Endothelial cell of umbilical vein (primary cell): ENCODE data around the gene GTF3C5. TPM values are rescaled to one million over a fixed set of nuclear protein-coding genes. Genes with fewer than 3 reads are reported as not detected.

Experiments
- BruUV-seq: library from RNA; stranded (reverse); fragments of 400-500 nt; replicated peaks from 2 replicates; lab custom pipeline; 2021; lab: Mats Ljungman, UMichigan
- CTCF ChIA-PET: fragments of 300-600, 350-600 bp; sonication (Branson Sonifier 250); formaldehyde crosslinking; loops from one replicate; lab custom pipeline; 2021; ENCODE audit warnings: antibody characterized with exemption, inconsistent platforms; lab: Charles Lee
- POLR2A ChIA-PET: fragments of 300-600, 350-600 bp; sonication (Branson Sonifier 250); formaldehyde crosslinking; loops from one replicate; lab custom pipeline; 2021; ENCODE audit warnings: antibody characterized with exemption, inconsistent platforms; lab: Charles Lee
- DNase-seq: peaks from one replicate; pipeline ENCODE4 v3.0.0-alpha.2; 2011; ENCODE audit warnings: low read depth, low spot score
- FAIRE-seq: peaks from 2 replicates; lab custom pipeline; 2011; peaks lifted over from hg19 to GRCh38; lab: Jason Lieb, UNC
- H2AFZ ChIP-seq: 2 replicates; pipeline ENCODE4 v1.6.0; 2012; ENCODE audit warnings: low read depth, low read length, control low read depth, inconsistent platforms
- H3K27ac ChIP-seq: 2 replicates; pipeline ENCODE4 v1.5.1; 2011; ENCODE audit warnings: low read depth, mild to moderate bottlenecking, control low read depth, low read length, moderate library complexity; ENCODE audit not compliant: insufficient read depth
- H3K27me3 ChIP-seq, 2 experiments: 2 replicates each; pipeline versions ENCODE4 v1.6.0 to v1.6.1; 2011; ENCODE audit warnings: low read length in 2 of 2, mixed read lengths in 1 of 2; ENCODE audit not compliant: control insufficient read depth in 2 of 2, insufficient read depth in 2 of 2
- H3K36me3 ChIP-seq, 2 experiments: 2 replicates in 1 of 2; 3 replicates in 1 of 2; pipeline ENCODE4 v1.5.1; 2011; ENCODE audit warnings: low read length in 2 of 2, mild to moderate bottlenecking in 1 of 2, moderate library complexity in 1 of 2; ENCODE audit not compliant: control insufficient read depth in 2 of 2, insufficient read depth in 2 of 2; ENCODE audit errors: extremely low read depth in 1 of 2
- H3K4me1 ChIP-seq: 3 replicates; pipeline ENCODE4 v1.5.1; 2011; ENCODE audit warnings: mild to moderate bottlenecking, low read length; ENCODE audit not compliant: control insufficient read depth, insufficient read depth; ENCODE audit errors: extremely low read depth
- H3K4me2 ChIP-seq: 2 replicates; pipeline ENCODE4 v1.6.1; 2011; ENCODE audit warnings: low read length, control low read depth, mixed read lengths; ENCODE audit not compliant: insufficient read depth
- H3K4me3 ChIP-seq, 3 experiments: fragments of 200-600 bp in 1 of 3; sonication (generic), shearing (Covaris generic) in 1 of 3; replicated peaks in 1 of 3; 2 replicates each; pipeline ENCODE4 v1.5.1; 2011 to 2016; ENCODE audit warnings: control low read depth in 3 of 3, low read length in 3 of 3, mild to moderate bottlenecking in 2 of 3, inconsistent platforms in 1 of 3, low read depth in 1 of 3, moderate library complexity in 1 of 3; ENCODE audit not compliant: insufficient read depth in 1 of 3
- H3K79me2 ChIP-seq: 2 replicates; pipeline ENCODE4 v1.6.0; 2012; ENCODE audit warnings: low read length, inconsistent platforms; ENCODE audit not compliant: control insufficient read depth, insufficient read depth
- H3K9ac ChIP-seq: replicated peaks from 2 replicates; pipeline ENCODE3; 2011; ENCODE audit warnings: low read length, control low read depth; ENCODE audit not compliant: insufficient read depth; ENCODE audit errors: extremely low read depth
- H3K9me1 ChIP-seq: replicated peaks from 3 replicates; pipeline ENCODE4 v1.6.0; 2011; ENCODE audit warnings: mild to moderate bottlenecking, low read length; ENCODE audit not compliant: control insufficient read depth, insufficient read depth; ENCODE audit errors: extremely low read depth
- H3K9me3 ChIP-seq: replicated peaks from 2 replicates; pipeline ENCODE4 v1.5.1; 2012; ENCODE audit warnings: low read length, inconsistent platforms; ENCODE audit not compliant: control insufficient read depth, insufficient read depth
- H4K20me1 ChIP-seq: replicated peaks from 2 replicates; pipeline ENCODE3; 2011; ENCODE audit warnings: mild to moderate bottlenecking, low read length; ENCODE audit not compliant: control insufficient read depth, insufficient read depth; ENCODE audit errors: extremely low read depth
- EZH2 ChIP-seq: IDR thresholded peaks from 2 replicates; pipeline ENCODE4 v1.6.1; 2012; ENCODE audit warnings: borderline replicate concordance, low read depth, mild to moderate bottlenecking, moderate library complexity, low read length, inconsistent platforms; ENCODE audit not compliant: severe bottlenecking
- FOS ChIP-seq: IDR thresholded peaks from 2 replicates; pipeline ENCODE4 v1.6.1; 2011; ENCODE audit warnings: mild to moderate bottlenecking, low read length, moderate library complexity, borderline replicate concordance; ENCODE audit not compliant: insufficient read depth
- GATA2 ChIP-seq: IDR thresholded peaks from 2 replicates; pipeline ENCODE4 v1.7.0; 2011; ENCODE audit warnings: low read depth, mild to moderate bottlenecking, moderate library complexity, mixed read lengths, low read length; ENCODE audit not compliant: insufficient read length, insufficient read depth
- JUN ChIP-seq: IDR thresholded peaks from 2 replicates; pipeline ENCODE4 v1.6.1; 2011; ENCODE audit warnings: borderline replicate concordance, low read depth; ENCODE audit not compliant: insufficient read length, insufficient read depth
- MYC ChIP-seq: IDR thresholded peaks from one replicate; pipeline ENCODE4 v1.6.1; 2011; ENCODE audit warnings: mild to moderate bottlenecking, low read depth, low read length
- POLR2A ChIP-seq: IDR thresholded peaks from 2 replicates; pipeline ENCODE4 v1.6.1; 2012; ENCODE audit warnings: low read depth, mild to moderate bottlenecking, control low read depth, low read length
- POLR2AphosphoS5 ChIP-seq: IDR thresholded peaks from 2 replicates; pipeline ENCODE4 v1.6.1; 2012; ENCODE audit warnings: low read depth, mild to moderate bottlenecking, control low read depth, low read length, moderate library complexity; ENCODE audit not compliant: insufficient read depth
- dilution Hi-C: fragments of 300-500 bp; cut with MboI; formaldehyde crosslinking; loops from one replicate; pipeline ENCODE4 v1.15.0; 2019; ENCODE audit warnings: low sequenced_read_pairs; ENCODE audit not compliant: extremely low pct_ligation_motif_present
- intact Hi-C: fragments of 100-400 bp; cut with micrococcal nuclease; formaldehyde crosslinking; loops from one replicate; pipeline ENCODE4 v1.10.0; 2022
- polyA plus RNA-seq, 4 experiments: library from polyadenylated mRNA; depleted of rRNA in 3 of 4; stranded (reverse) in 3 of 4; unstranded in 1 of 4; fragments of >200 nt; gene quantifications; 2 replicates each; pipeline versions ENCODE4 v1.2.1 to v1.2.3, GENCODE V29; 2011 to 2012; ENCODE audit warnings: missing spikeins in 1 of 4
- total RNA-seq: library from RNA; stranded (reverse); gene quantifications from 2 replicates; pipeline ENCODE4 v1.2.3, GENCODE V29; 2021
- TF ChIP-seq, protein P1 (sequence below), 2 donors: IDR thresholded peaks; 1 replicate in 1 of 2; 2 replicates in 1 of 2; pipeline ENCODE4 v1.5.1; 2011; ENCODE audit warnings: low read length in 2 of 2, mild to moderate bottlenecking in 2 of 2, moderate library complexity in 2 of 2, control low read depth in 1 of 2, inconsistent platforms in 1 of 2, low read depth in 1 of 2; ENCODE audit not compliant: insufficient read depth in 1 of 2; ENCODE audit errors: extremely low read depth in 1 of 2
- TF ChIP-seq, protein P2 (sequence below): IDR thresholded peaks from 2 replicates; pipeline ENCODE4 v1.6.1; 2011; ENCODE audit not compliant: insufficient read depth, insufficient read length

The GTF3C5 gene
- total and polyA plus RNA-seq, 2 donors (not counting 3 experiments of a cell fraction or from before 2014, with no cell fraction given) = 65.6 to 73.8 TPM

- Histone ChIP-seq H3K9me3 (no peaks in the 10 kb centered on the region), H3K27me3 (no peaks in the 10 kb centered on the region), H3K4me2 (no peak overlapping the region), H4K20me1 (no peaks in the 10 kb centered on the region), H2AFZ (no peak overlapping the region), H3K9ac (no peak overlapping the region), H3K36me3 (peaks cover 7 to 51% of the 10 kb centered on the region in 2 experiments), H3K9me1 (no peaks in the 10 kb centered on the region), H3K79me2 (no peaks in the 10 kb centered on the region), H3K4me3 (no peak overlapping the region), H3K4me1 (no peaks in the 10 kb centered on the region), H3K27ac (no peak overlapping the region)
- intact Hi-C loops (no loop called here), dilution Hi-C loops (no loop called here)
- TF ChIP-seq, protein P1, sequence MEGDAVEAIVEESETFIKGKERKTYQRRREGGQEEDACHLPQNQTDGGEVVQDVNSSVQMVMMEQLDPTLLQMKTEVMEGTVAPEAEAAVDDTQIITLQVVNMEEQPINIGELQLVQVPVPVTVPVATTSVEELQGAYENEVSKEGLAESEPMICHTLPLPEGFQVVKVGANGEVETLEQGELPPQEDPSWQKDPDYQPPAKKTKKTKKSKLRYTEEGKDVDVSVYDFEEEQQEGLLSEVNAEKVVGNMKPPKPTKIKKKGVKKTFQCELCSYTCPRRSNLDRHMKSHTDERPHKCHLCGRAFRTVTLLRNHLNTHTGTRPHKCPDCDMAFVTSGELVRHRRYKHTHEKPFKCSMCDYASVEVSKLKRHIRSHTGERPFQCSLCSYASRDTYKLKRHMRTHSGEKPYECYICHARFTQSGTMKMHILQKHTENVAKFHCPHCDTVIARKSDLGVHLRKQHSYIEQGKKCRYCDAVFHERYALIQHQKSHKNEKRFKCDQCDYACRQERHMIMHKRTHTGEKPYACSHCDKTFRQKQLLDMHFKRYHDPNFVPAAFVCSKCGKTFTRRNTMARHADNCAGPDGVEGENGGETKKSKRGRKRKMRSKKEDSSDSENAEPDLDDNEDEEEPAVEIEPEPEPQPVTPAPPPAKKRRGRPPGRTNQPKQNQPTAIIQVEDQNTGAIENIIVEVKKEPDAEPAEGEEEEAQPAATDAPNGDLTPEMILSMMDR (IDR thresholded peaks at IDR 0.05; ENCODE audit: extremely low read depth in 1 of 2, insufficient read depth in 1 of 2, low read depth in 1 of 2, low read length in 2 of 2) = no peak
- TF ChIP-seq GATA2 = no peak
- no peak for TF ChIP-seq MYC
- no peak for TF ChIP-seq POLR2A
- no peak for TF ChIP-seq FOS
- TF ChIP-seq POLR2AphosphoS5 = no peak
- TF ChIP-seq, protein P2, sequence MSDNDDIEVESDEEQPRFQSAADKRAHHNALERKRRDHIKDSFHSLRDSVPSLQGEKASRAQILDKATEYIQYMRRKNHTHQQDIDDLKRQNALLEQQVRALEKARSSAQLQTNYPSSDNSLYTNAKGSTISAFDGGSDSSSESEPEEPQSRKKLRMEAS = no peak
- TF ChIP-seq EZH2 = no peak
- TF ChIP-seq JUN = no peak
- ChIA-PET POLR2A (no interaction called here), CTCF (interaction anchor here (1.6 to 5.6 kb wide), 2 partner anchors 45 kb away, joined by 12 to 23 read pairs; no protein-coding TSS in a partner anchor)
- BruUV-seq = no TSS peak
- no peak for FAIRE-seq
- DNase-seq = no peak
Observed at GRCh38 chr9:133098871-133099270, 68.1 kb downstream of the GTF3C5 start.
